T1000 (cell line): ENCODE data around the gene S100A9.
"Not testable (repeated sequence)": the region's sequence is repeated elsewhere in the genome, so short reads cannot be mapped to it uniquely, and the experiment has no call there.

Source experiments
- DNase-seq: peaks from one replicate; lab custom pipeline; 2025; ENCODE audit warnings: mixed read lengths; lab: John Stamatoyannopoulos, UW

Gene S100A9

DNA sequence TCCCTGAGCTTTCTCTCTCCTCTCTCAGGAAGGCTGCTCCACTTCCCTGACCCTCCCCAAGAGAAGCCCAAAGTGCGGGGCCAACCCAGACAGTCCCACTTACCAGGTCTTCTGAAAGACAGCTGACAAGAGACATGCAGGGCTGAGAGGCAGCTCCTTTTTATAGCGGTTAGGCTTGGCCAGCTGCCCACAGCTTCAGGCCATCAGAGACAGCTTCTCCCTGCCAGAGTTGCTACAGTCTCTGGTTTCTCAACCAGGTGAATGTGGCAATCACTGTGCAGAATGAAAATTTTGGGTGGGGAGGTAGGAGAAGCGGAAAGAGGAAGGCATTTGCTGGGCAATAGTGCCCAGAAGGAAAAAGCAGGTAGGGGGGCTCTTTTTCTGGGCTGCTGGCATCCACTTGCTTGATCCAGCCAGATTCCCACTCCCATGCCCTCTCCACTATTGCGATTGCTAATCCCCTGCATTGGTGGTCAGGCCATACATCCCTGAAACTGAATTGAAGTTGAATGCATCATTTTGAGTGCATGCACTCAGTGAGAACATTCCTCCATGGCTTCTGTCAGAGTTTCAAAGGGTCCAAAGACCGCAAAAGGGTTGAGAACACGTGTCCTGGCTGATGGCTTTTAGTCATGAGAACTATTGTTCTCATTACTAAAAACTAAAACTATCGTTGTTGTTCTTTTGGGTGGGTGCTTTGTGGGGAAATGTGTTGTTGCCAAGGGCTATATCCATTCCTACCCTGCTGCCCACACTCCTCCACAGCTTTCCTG is 33.5 kb downstream of the S100A9 start, which contains the start of gene S100A8:
Gene S100A8, minus strand, starts transcription at position 136 of the 773 bp plus-strand sequence. CDS start 538 bp downstream, outside the sequence.
- DNase-seq: no peak

DNA sequence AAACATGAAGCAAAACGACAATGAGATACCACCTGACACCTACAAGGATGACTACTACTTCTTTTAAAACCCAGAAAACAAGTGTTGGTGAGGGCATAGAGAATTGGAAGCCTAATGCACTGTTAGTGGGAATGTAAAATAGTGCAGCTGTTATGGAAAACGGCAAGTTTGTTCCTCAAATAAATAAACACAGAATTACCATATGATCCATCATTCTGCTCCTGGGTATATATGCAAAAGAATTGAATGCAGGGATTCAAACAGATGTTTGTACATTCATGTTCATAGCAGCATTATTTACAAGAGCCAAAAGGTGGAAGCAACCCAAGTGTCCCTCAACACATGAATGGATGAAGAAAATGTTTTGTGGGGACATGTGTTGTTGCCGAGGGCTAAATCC is 34.6 kb downstream of the S100A9 start:
- no peak for DNase-seq

DNA sequence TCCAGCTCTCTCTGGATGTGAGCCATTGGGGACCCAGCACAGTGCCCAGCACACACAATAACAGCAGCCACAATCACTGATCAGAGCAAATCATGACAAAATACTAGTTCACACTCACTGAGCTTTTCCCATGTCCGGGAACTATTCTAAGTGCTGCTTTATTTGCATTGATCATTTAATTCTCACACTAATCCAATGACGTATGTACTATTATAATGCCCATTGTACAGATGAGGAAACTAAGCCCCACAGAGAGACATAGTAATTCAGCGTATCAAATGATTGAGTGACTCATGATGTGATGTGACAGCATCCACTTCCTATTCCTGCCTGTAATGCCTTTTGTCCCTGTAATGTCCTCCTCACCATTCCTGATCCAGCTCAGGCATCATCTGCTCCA is 35.2 kb downstream of the S100A9 start:
- no peak for DNase-seq

DNA sequence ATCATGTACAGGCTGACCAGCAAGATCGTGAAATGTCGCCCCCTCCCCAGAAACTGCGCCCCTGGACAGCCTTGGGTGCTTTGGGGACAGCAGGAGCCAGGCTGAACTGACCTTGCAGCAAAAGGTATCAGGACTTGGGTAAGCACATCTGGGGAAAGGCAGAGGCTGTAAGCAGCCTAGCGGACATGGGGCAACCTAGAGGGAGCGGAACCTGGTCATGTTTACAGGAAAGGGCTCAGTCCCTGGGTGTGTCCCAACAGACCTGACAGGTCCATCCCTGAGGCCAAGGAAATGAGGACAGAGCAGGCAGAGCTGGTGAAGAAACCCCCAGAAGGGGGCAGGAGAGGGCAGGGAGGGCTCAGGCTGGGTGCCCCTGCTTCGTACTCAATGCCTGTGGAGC is 36.3 kb downstream of the S100A9 start:
- no peak for DNase-seq

DNA sequence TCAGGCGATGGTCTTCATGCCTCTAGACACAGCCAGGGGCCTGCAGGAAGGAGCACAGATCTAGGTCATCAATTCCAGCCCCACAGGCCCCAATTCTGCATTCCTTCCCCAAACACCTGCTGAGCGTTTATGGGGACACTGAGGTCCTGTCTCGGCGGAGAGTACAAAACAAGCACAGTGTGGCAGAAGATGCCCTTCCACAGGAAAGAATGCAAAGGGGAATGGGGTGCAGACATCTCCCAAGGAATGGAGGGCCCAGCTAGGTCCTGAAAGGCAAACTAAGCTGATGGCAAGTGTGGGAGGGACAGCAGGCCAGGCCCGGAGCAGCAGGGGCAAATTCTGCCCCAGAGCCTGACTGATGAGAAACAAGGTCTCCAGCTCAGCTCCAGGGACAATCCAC is 36.7 kb downstream of the S100A9 start:
- no peak for DNase-seq

DNA sequence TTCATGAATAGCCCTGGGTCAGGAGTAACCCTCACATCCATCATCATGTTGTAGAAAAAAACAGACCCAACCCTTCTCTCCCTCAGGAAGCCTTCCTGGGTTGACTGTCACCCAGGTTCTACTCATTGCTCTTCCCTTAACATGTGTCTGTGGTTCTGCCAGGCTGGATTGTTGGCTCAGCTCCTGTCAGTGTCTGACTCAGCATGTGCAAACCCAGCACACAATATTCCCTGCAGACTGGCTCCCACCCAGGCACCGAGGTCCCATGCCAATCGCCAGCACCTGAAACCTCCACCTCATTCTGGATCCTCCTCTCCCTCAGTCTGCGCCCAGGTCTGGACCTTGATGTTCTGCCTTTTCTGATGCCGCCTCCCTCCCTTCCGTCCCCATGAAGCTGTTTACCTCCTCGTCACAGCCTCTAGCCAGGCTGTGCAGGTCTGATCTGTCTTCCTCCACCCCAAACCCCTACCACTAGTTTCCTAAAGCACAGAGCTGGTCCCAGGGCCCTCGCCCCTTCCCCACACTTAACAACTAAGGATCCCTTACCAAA is 37.6 kb downstream of the S100A9 start:
- DNase-seq: no peak

DNA sequence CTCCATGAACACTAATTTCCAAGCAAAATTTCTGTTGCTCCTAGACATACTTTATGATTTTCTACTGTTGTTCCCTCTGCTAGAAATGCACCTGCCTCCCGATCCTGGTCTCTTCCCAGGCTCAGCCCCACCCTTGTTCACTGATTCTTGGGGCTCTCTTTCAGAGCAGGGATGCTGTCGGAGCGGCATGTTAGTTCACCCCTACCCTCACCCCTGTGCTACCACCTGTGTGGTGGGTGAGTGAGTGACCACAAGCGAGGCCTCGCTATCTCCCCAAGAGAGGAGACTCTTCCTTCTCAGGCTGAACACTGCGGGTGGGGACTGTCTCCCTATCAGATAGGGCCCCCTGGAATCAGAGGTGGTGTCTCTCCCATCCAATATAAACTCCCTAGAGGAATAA is 38.1 kb downstream of the S100A9 start:
- no peak for DNase-seq

DNA sequence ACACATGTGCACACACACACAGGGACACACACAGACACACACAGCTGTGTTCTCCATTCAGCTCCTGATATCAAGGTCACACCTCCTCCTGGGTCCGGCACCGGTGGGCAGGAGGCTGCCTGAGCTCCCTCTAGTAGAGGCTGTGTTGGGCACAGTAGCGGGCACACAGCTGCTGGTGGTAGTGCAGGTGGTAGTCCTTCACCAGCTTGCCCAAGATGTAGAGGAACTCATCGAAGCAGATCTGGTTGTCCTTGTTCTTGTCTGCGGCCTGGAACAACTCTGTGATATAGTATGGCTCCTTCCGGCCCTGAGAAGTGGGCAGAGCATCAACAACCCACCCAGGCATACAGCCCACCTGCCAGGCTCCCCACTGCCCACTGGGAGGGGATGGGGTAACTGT is 38.8 kb downstream of the S100A9 start:
- no peak for DNase-seq

DNA sequence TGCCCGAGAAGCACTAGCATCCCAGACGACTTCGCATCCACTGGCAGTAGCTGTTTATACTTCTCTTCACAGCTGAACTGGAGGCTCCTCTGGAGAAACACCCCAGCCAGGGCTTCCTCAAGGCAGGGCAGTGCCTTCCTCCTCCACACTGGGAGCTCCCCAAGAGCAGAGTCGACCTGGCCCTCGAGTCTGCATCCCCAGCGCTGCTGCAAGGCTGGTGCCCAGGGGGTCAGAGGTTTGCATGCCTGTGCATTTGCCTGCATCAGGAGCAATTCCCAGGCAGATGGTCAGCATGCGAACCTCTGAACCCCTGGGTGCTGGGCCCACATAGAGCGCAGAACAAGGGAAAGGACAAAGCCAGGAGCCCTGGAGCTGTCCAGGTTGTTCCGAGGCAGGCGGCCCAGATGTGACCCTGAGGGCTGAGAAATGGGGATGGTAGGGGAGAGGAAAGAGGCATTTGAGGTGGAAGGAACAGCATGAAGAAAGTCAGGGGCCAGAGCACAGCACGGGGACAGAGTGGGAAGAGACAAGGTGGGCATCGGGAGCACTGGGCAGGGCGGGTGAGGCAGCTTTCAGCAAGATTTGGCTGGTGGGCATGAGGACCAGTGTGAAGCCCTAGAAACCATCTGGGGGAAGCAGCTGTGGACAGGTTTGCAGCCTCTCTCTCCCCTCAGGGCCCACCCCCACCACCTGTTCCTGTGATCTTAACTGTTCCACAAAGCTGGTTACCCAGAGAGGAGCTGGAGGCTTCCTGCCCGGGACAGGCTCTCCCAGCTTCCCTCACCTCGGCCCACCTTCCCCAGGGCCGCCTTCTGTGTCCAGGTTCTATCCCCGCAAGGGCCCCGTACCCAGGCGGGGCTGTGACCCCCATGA is 39.6 kb downstream of the S100A9 start:
- no peak for DNase-seq

DNA sequence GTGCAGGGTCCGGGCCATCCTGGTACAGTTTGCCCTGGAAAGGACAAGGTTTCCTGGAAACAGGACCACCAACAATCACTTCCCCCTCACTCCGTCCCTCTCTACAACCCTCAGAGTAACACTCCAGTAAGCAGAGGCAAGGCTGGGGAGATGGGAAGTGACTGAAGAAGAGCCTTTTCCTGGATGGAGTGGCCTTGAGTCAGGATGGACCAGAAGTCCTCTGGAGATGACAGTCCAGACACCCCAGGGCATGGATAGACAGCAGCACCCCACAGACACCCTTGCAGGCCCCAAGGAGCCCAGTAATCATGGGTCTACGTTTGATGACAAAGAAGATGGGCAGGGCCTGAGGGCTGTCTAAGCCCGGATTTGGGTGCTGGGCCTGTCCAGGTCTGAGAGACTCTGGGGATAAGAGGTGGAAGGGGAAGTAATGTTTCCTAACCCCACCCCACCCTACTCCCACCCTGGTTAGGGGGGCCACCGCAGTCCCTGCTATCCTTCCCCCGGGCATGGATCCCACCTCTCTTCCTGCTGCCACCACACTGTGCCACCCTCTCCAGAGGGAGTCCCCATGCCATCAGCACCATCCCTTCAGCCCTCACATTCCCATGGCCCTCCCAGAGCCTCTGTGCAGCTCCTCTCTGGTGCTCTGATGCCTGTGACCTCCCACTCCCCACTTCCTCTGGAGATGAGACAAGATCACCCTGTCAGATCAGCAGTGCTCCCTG is 40.4 kb downstream of the S100A9 start:
- no peak for DNase-seq

DNA sequence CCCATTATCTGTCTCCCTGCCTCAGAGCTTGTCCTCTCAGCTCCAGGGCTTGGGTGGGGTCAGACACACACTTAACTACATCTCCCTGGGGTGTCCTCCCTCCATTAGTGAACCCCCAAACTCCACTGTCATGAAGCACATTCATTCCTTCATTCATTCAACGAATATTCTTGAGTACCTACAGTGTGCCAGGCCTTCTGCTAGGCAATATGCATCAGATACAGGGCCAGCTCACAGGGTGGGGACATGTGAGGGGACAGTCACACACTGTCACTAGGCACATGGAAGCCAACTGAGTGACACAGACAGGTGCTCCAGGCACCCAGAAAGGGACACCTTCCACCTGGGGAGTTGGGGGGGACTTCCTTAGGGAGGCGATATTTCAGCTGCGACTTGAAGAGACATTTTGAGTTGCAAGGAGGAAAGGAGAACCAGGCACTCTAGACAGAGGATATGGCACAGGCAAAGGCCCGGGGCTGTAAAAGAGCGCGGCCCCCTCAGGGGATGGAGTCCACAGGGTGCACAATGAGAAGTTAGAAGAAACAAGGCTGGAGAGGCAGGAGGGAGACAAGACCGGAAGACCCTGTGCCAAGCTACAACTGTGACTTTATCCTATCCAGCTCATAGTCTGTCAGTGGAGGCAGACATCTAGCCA is 41.9 kb downstream of the S100A9 start:
- DNase-seq: no peak

DNA sequence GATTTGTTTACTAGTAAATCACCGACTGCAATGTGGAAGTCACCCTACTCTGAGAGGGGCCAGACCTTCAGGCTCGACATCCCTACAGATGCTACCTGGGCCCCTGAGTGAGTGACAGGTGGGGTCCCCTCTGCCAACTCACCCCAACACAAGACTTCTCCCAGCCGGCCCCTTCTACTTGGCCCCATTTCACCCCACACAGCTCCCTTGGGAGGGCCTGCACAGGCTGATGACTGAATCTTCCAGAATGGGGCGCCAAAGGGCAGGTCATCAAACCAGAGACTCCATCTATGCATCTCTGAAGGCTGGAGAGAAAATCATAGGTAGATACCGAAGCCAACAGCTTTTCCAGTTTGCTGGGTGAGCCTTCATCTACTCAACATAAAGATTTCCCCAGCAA is 42.6 kb downstream of the S100A9 start:
- DNase-seq: no peak

DNA sequence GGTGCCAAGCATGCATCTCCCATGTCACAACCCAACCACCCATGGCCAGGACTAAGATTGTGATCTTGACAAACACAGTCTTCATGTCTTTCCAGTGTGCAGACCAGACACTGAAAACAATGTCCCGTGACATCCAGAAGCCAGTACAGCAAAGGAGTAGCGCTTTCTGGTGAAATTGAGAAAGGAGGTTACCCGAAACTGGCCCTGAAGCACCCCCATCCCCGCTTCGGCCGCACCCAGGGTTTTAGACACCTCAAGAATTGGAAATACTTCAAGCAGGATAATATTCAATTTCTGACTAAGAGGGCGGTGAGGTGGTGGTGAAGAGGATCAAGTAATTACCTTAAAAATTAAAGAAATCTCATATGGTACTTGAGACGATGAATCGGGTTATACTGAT is 43.8 kb downstream of the S100A9 start:
- DNase-seq: no peak

DNA sequence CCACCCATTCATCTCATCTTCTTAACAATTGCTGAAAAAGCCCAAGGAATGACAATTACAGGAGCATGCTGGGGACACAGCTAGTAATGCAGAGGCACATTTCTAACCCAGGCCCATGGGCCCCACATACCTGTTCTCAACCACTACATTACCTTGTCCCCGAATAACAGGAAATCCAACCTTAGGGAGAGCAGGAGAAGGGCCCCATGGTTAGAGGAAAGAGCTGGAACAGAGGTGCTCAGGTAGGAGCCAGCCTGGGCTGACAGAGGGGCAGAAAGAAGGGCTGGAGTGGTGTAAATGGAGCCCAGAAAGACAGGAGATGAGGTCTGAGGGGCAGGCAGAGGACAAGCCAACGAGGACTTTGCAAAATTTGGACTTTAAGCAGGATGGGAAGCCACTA is 44.6 kb downstream of the S100A9 start:
- no peak for DNase-seq

DNA sequence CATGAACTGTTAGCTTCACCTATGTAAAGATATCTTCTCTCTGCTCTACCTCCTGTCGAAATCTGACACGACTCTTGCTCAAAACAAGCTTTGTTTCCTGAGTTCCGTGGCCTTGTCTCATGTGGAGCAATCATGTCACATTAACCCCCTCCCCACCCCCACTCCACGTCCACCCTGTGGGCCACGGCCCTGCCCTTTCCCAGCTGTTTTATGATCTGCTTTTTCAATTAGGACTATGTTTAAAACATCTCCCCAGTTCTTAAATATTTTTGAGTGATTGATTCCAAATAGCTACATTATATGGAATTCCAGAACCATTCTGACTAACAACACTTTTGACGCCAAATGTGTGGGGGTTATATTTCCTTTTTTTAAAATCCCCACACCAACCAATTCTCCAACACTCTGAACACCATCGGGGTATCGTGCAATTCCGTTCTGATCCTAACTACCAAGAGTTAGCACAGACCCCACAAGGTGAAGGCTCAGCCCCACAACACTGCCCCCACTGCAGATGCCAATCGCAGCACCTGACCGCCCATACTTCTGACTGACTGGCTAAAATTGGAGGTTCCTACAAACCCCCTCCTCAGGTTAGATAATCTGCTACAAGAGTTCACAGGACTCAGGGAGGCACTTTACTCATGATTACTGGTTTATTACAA is 45.9 kb downstream of the S100A9 start:
- no peak for DNase-seq

DNA sequence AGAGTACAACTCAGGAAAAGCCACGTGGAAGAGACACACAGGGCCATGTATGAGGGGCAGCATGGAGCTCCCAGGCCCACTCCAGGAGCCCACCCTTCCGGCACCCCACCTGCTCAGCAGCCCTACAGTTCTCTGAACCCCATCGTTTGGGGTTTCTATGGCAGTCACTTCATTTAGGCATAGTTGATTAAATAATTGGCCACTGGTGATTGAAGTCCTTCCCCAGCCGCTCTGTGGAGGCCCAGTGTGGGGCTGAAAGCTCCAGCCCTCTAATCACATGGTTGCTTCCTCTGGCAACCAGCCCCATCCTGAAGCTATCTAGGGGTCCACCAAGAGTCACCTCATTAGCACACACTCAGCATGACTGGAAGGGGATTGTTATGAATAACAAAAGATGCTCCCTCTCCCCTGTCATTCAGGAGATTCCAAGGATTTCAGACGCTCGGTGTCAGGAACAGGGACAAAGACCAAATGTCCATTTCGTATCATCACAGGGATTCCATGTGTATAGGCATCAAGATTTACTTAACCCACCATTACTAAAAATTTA is 46.5 kb downstream of the S100A9 start:
- DNase-seq: no peak

DNA sequence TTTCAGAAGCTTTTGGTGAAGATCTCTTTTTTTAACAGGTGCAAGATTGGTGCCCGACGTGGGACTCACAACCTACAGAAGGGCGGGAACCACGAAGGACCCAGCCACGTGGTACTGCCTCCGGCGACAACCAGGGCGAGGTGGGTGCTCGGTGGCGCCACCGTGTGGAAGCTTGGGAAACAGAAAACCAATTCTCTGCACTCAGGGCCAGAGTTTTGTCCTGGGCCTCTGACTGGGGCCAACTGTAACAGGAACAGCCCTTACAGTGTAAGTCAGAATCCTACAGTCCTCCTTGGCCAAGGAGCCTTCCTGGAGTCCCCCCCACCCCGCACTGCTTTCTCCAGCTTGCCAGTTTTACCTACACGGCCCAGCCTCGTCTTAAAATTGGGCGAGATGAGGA is 47.1 kb downstream of the S100A9 start:
- DNase-seq: no peak

DNA sequence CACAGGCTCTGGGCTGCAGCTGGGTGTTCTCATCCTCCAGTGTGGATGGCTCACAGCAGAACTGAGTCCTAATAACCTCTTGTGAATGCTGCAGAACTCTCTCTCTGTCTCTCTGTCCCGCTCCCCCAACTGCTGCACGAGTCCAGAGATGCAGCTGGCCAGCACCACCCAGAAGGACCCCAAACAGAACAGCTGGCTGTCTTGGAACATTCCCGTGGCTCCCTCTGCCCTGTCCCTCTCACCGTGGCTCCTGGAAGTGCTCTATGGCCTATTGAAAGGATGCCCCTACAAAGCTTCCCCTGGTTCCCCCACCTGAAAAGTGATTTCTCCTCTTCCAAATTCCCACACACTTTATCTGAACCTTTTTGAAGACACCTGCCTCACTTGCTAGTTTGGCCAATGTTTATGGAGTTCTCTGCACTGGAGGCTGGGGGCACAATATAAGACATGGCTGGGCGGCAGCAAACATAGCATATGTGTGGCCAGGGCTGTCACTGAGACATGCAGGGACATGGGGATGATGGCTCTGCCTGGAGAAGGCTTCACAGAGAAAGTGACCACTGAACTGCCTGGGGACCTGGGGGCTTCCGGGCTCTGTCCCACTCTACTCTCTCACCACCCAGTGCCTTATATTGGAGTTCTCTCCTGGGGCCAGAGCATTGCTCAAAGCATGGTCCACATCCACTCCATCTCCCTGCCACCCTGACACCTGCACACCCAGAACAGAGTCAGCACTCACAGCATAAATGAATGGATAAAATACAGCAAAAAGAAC is 48.4 kb downstream of the S100A9 start:
- DNase-seq: not testable (repeated sequence)

DNA sequence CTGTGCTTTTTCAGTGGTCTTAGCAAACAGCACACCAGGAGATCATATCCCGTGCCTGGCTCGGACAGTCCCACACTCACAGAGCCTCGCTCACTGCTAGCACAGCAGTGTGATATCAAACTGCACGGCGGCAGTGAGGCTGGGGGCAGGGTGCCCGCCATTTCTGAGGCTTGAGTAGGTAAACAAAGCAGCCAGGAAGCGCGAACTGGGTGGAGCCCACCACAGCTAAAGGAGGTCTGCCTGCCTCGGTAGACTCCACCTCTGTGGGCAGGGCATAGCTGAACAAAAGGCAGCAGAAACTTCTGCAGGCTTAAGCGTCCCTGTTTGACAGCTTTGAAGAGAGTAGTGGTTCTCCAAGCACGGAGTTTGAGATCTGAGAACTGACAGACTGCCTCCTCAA is 49.6 kb downstream of the S100A9 start:
- not testable (repeated sequence) for DNase-seq
